RWPE2 (cell line): ENCODE measurements around the gene PERCC1.

Experiments used
- ATAC-seq: fragments of 200-7000 bp; cut with Tn5 transposase; 3 replicates; pipeline ENCODE4 v1.9.1; 2021; ENCODE audit warnings: low read depth
- DNase-seq: peaks from one replicate; pipeline ENCODE4 v3.0.0-alpha.2; 2020; ENCODE audit warnings: low spot score
- H3K27ac ChIP-seq: fragments of 450-650 bp; 2 replicates; pipeline ENCODE4 v1.5.1; 2017; ENCODE audit warnings: mild to moderate bottlenecking; ENCODE audit not compliant: poor library complexity, severe bottlenecking
- H3K27me3 ChIP-seq: fragments of 250-450 bp; sonication (Bioruptor Pico); 2 replicates; pipeline ENCODE4 v1.5.1; 2021; ENCODE audit warnings: mild to moderate bottlenecking, moderate library complexity; ENCODE audit not compliant: insufficient read depth, poor library complexity, severe bottlenecking
- H3K36me3 ChIP-seq: fragments of 250-450 bp; sonication (Bioruptor Pico); 2 replicates; pipeline ENCODE4 v1.5.1; 2020; ENCODE audit warnings: low read depth, mild to moderate bottlenecking, moderate library complexity
- H3K4me1 ChIP-seq: fragments of 250-450 bp; sonication (Bioruptor Pico); 2 replicates; pipeline ENCODE4 v1.5.1; 2021; ENCODE audit warnings: mild to moderate bottlenecking, moderate library complexity; ENCODE audit not compliant: insufficient read depth, poor library complexity, severe bottlenecking
- H3K4me3 ChIP-seq: fragments of 250-450 bp; sonication (Bioruptor Pico); 2 replicates; pipeline ENCODE4 v1.5.1; 2021; ENCODE audit warnings: mild to moderate bottlenecking, moderate library complexity; ENCODE audit not compliant: severe bottlenecking
- H3K9me3 ChIP-seq: fragments of 250-450 bp; sonication (Bioruptor Pico); 2 replicates; pipeline ENCODE4 v1.5.1; 2021; ENCODE audit warnings: mild to moderate bottlenecking, moderate library complexity; ENCODE audit not compliant: severe bottlenecking
- TF ChIP-seq, protein P1 (sequence below): fragments of 450-650 bp; IDR thresholded peaks from one replicate; pipeline ENCODE4 v1.5.1; 2017; ENCODE audit warnings: mild to moderate bottlenecking, moderate library complexity; ENCODE audit not compliant: poor library complexity, severe bottlenecking

The PERCC1 gene

DNA sequence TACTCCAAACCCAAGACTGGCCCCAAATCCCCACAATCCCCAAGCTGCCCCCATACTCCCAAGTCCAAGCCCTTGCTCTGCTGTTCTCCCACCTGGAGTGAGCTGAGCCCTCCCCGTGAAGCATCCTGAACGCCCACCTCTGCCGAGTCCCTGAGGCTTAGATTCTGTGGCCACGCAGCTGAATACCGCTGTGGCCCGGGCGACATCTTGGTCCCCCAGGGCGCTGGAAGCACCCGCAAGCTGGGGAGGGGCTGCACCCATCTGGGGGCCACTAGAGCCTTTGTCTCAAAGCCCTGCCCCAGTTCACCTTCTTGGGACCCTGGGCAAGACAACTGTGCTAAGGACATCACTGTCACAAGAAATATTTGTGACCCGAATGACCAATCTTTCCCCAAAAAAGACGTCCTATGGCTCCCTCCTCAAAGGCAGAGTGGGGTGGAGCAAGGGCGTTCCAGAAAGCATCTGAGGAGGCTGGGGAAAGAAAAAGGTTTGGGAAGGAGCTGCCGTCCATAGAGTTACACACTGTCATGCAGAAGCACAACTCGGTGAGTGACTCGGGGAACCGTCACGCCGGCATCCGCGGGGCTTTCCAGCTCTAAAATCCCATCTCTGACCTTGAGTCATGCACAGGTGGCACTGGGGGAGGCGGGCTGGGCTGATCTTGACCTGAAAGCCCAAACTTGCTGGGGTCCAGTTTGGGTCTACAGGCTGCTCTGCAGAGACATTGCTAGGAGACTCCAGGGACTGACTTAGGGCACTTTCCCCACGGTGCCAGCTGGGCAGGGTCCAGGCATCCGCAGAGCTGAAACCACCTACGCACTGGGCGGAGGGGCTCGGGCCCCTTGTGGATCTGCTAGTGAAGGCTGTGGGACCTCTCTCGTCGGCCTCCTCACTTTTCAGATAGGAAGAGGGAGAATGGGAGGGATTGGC, 51.3 kb downstream of the PERCC1 start:
- TF ChIP-seq, protein P1, sequence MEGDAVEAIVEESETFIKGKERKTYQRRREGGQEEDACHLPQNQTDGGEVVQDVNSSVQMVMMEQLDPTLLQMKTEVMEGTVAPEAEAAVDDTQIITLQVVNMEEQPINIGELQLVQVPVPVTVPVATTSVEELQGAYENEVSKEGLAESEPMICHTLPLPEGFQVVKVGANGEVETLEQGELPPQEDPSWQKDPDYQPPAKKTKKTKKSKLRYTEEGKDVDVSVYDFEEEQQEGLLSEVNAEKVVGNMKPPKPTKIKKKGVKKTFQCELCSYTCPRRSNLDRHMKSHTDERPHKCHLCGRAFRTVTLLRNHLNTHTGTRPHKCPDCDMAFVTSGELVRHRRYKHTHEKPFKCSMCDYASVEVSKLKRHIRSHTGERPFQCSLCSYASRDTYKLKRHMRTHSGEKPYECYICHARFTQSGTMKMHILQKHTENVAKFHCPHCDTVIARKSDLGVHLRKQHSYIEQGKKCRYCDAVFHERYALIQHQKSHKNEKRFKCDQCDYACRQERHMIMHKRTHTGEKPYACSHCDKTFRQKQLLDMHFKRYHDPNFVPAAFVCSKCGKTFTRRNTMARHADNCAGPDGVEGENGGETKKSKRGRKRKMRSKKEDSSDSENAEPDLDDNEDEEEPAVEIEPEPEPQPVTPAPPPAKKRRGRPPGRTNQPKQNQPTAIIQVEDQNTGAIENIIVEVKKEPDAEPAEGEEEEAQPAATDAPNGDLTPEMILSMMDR = no peak
- no peak for DNase-seq
- H3K4me3 ChIP-seq = no peak overlapping the region
- no peaks in the 10 kb centered on the region for H3K27me3 ChIP-seq
- no peaks in the 10 kb centered on the region for H3K4me1 ChIP-seq
- H3K27ac ChIP-seq = no peak overlapping the region
- no peaks in the 10 kb centered on the region for H3K36me3 ChIP-seq
- ATAC-seq = no peak
- peaks cover 1% of the 10 kb centered on the region for H3K9me3 ChIP-seq
